Bronchial epithelial cell (primary cell): Measurements from ENCODE around the gene DPP6. TPM values are rescaled to one million over a fixed set of nuclear protein-coding genes. Genes with fewer than 3 reads are reported as not detected.
A peak's percentile ranks its signal among the peaks of the same experiment; 100 is the strongest.

Experiments
- DNase-seq: peaks from one replicate; pipeline ENCODE4 v3.0.0-alpha.2; 2010; ENCODE audit warnings: low read depth
- FAIRE-seq: peaks from 2 replicates; lab custom pipeline; 2011; peaks lifted over from hg19 to GRCh38; lab: Jason Lieb, UNC
- H3K27me3 ChIP-seq: 2 replicates; pipeline ENCODE4 v1.5.1; 2011; ENCODE audit warnings: low read length; ENCODE audit not compliant: control insufficient read depth, insufficient read depth
- H3K36me3 ChIP-seq: 2 replicates; pipeline ENCODE4 v1.5.1; 2011; ENCODE audit warnings: low read length; ENCODE audit not compliant: control insufficient read depth, insufficient read depth
- H3K4me3 ChIP-seq: 2 replicates; pipeline ENCODE4 v1.5.1; 2011; ENCODE audit warnings: mild to moderate bottlenecking, low read depth, low read length, control low read depth
- CTCF ChIP-seq: IDR thresholded peaks from 2 replicates; pipeline ENCODE4 v1.5.1; 2011; ENCODE audit warnings: mild to moderate bottlenecking, moderate library complexity, low read length, control low read depth, inconsistent platforms; ENCODE audit not compliant: insufficient read depth, severe bottlenecking
- total RNA-seq: library from RNA; depleted of rRNA; stranded (reverse); fragments of >200 nt; gene quantifications from 2 replicates; pipeline ENCODE4 v1.2.1, GENCODE V29; 2014

The DPP6 gene
- total RNA-seq, 1 donor from 2014 or later, result not detected

- FAIRE-seq, result no peak
- no peak for DNase-seq
- no peaks in the 10 kb centered on the region for H3K36me3 ChIP-seq
- no peak overlapping the region for H3K4me3 ChIP-seq
- H3K27me3 ChIP-seq, result no peaks in the 10 kb centered on the region
- no peak for TF ChIP-seq CTCF
These were observed 718.2 kb downstream of the DPP6 start for GRCh38 chr7:154770361-154770760.

- FAIRE-seq, result no peak
- TF ChIP-seq CTCF, result no peak
- no peak for DNase-seq
- H3K4me3 ChIP-seq, result no peak overlapping the region
- no peaks in the 10 kb centered on the region for H3K36me3 ChIP-seq
- no peaks in the 10 kb centered on the region for H3K27me3 ChIP-seq
These were observed 718.8 kb downstream of the DPP6 start for GRCh38 chr7:154770962-154771361.

GRCh38 chr7:154774303-154774969 lies 722.2 kb downstream of the DPP6 start:
- DNase-seq, result no peak
- no peaks in the 10 kb centered on the region for H3K27me3 ChIP-seq
- no peak for FAIRE-seq

GRCh38 chr7:154775681-154776080 lies 723.5 kb downstream of the DPP6 start:
- no peak overlapping the region for H3K4me3 ChIP-seq
- no peaks in the 10 kb centered on the region for H3K36me3 ChIP-seq
- no peak for TF ChIP-seq CTCF
- H3K27me3 ChIP-seq, result no peaks in the 10 kb centered on the region
- DNase-seq (no peak), FAIRE-seq (no peak)

More at GRCh38 chr7:154774303-154774969, 722.2 kb downstream of the DPP6 start:
- H3K36me3 ChIP-seq, result no peaks in the 10 kb centered on the region
- H3K4me3 ChIP-seq, result no peak overlapping the region
- no peak for TF ChIP-seq CTCF

GRCh38 chr7:154776350-154776749 lies 724.2 kb downstream of the DPP6 start:
- TF ChIP-seq CTCF, result no peak
- Histone ChIP-seq H3K4me3 (no peak overlapping the region), H3K36me3 (no peaks in the 10 kb centered on the region), H3K27me3 (no peaks in the 10 kb centered on the region)
- FAIRE-seq, result no peak
- no peak for DNase-seq

GRCh38 chr7:154777023-154777422 lies 724.8 kb downstream of the DPP6 start:
- no peak for TF ChIP-seq CTCF
- no peaks in the 10 kb centered on the region for H3K27me3 ChIP-seq

More at GRCh38 chr7:154777023-154777422, 724.8 kb downstream of the DPP6 start:
- no peaks in the 10 kb centered on the region for H3K36me3 ChIP-seq
- FAIRE-seq (no peak), DNase-seq (peak; percentile 29)
- no peak overlapping the region for H3K4me3 ChIP-seq
